ENCODE measurements around the gene EIF3M.
A peak's percentile ranks its signal among the peaks of the same experiment; 100 is the strongest.

Gene EIF3M

GRCh38 chr11:32615422-32615821, 31.8 kb downstream of the EIF3M start:
- no peaks in the 10 kb centered on the region for H3K27me3 ChIP-seq (replicated peaks; ENCODE audit: control insufficient read depth, insufficient read depth, low read length)
- DNase-seq (ENCODE audit: extremely low read depth, insufficient read length): no peak
- peak; percentile 28 for TF ChIP-seq CTCF (IDR thresholded peaks at IDR 0.05; ENCODE audit: insufficient read depth, low read length, poor library complexity, severe bottlenecking)
- no peak overlapping the region for H3K4me3 ChIP-seq (replicated peaks; ENCODE audit: low read depth, low read length)
- no peaks in the 10 kb centered on the region for H3K36me3 ChIP-seq (ENCODE audit: control insufficient read depth, insufficient read depth, low read length)

- Histone ChIP-seq H3K4me3 (replicated peaks; ENCODE audit: low read depth, low read length) (no peak overlapping the region), H3K27me3 (replicated peaks; ENCODE audit: control insufficient read depth, insufficient read depth, low read length) (no peaks in the 10 kb centered on the region), H3K36me3 (ENCODE audit: control insufficient read depth, insufficient read depth, low read length) (no peaks in the 10 kb centered on the region)
- no peak for TF ChIP-seq CTCF (IDR thresholded peaks at IDR 0.05; ENCODE audit: insufficient read depth, low read length, poor library complexity, severe bottlenecking)
- no peak for DNase-seq (ENCODE audit: extremely low read depth, insufficient read length)
Observed at GRCh38 chr11:32616903-32617302, 33.3 kb downstream of the EIF3M start.

- TF ChIP-seq CTCF (IDR thresholded peaks at IDR 0.05; ENCODE audit: insufficient read depth, low read length, poor library complexity, severe bottlenecking): no peak
- Histone ChIP-seq H3K27me3 (replicated peaks; ENCODE audit: control insufficient read depth, insufficient read depth, low read length) (no peaks in the 10 kb centered on the region), H3K36me3 (ENCODE audit: control insufficient read depth, insufficient read depth, low read length) (no peaks in the 10 kb centered on the region), H3K4me3 (replicated peaks; ENCODE audit: low read depth, low read length) (no peak overlapping the region)
- no peak for DNase-seq (ENCODE audit: extremely low read depth, insufficient read length)
Observed at GRCh38 chr11:32630844-32631243, 47.2 kb downstream of the EIF3M start.

GRCh38 chr11:32635819-32636218, 52.2 kb downstream of the EIF3M start:
- Histone ChIP-seq H3K36me3 (ENCODE audit: control insufficient read depth, insufficient read depth, low read length) (no peaks in the 10 kb centered on the region), H3K4me3 (replicated peaks; ENCODE audit: low read depth, low read length) (no peak overlapping the region), H3K27me3 (replicated peaks; ENCODE audit: control insufficient read depth, insufficient read depth, low read length) (no peaks in the 10 kb centered on the region)
- no peak for TF ChIP-seq CTCF (IDR thresholded peaks at IDR 0.05; ENCODE audit: insufficient read depth, low read length, poor library complexity, severe bottlenecking)
- DNase-seq (ENCODE audit: extremely low read depth, insufficient read length): no peak

- no peak overlapping the region for H3K4me3 ChIP-seq (replicated peaks; ENCODE audit: low read depth, low read length)
- TF ChIP-seq CTCF (IDR thresholded peaks at IDR 0.05; ENCODE audit: insufficient read depth, low read length, poor library complexity, severe bottlenecking): no peak
- no peaks in the 10 kb centered on the region for H3K27me3 ChIP-seq (replicated peaks; ENCODE audit: control insufficient read depth, insufficient read depth, low read length)
- no peak for DNase-seq (ENCODE audit: extremely low read depth, insufficient read length)
- H3K36me3 ChIP-seq (ENCODE audit: control insufficient read depth, insufficient read depth, low read length): no peaks in the 10 kb centered on the region
Observed at GRCh38 chr11:32641361-32641760, 57.7 kb downstream of the EIF3M start.

- TF ChIP-seq CTCF (IDR thresholded peaks at IDR 0.05; ENCODE audit: insufficient read depth, low read length, poor library complexity, severe bottlenecking): no peak
- no peak for DNase-seq (ENCODE audit: extremely low read depth, insufficient read length)
- H3K4me3 ChIP-seq (replicated peaks; ENCODE audit: low read depth, low read length): no peak overlapping the region
- no peaks in the 10 kb centered on the region for H3K36me3 ChIP-seq (ENCODE audit: control insufficient read depth, insufficient read depth, low read length)
- H3K27me3 ChIP-seq (replicated peaks; ENCODE audit: control insufficient read depth, insufficient read depth, low read length): no peaks in the 10 kb centered on the region
Observed at GRCh38 chr11:32643526-32643925, 59.9 kb downstream of the EIF3M start.

Data from GM06990 (cell line).